A673 (cell line): ENCODE results near the gene FBN3. TPM values are rescaled to one million over a fixed set of nuclear protein-coding genes. Genes with fewer than 3 reads are reported as not detected.

ENCODE experiments used
- BruUV-seq: library from RNA; stranded (reverse); fragments of 400-500 nt; replicated peaks from 2 replicates; lab custom pipeline; 2021; lab: Mats Ljungman, UMichigan
- CTCF ChIA-PET: fragments of 300-600 bp; sonication (Branson Sonifier 250); formaldehyde crosslinking; loops from one replicate; lab custom pipeline; 2022; ENCODE audit warnings: antibody characterized with exemption; lab: Charles Lee
- POLR2A ChIA-PET: fragments of 300-600 bp; sonication (Branson Sonifier 250); formaldehyde crosslinking; loops from one replicate; lab custom pipeline; 2022; ENCODE audit warnings: antibody characterized with exemption; ENCODE audit not compliant: low non-redundant PET; lab: Charles Lee
- DNase-seq: peaks from one replicate; pipeline ENCODE4 v3.0.0-alpha.2; 2015; ENCODE audit warnings: low spot score
- H3K27ac ChIP-seq: fragments of 200-600 bp; sonication (generic); 2 replicates; pipeline ENCODE4 v1.5.1; 2016; ENCODE audit warnings: mixed run types, low read depth, mild to moderate bottlenecking, mixed read lengths, antibody characterized with exemption, low read length; ENCODE audit not compliant: poor library complexity, severe bottlenecking
- H3K27me3 ChIP-seq: fragments of 200-600 bp; sonication (generic); replicated peaks from 2 replicates; pipeline ENCODE4 v1.6.1; 2017; ENCODE audit warnings: mixed run types, low read depth, mild to moderate bottlenecking, mixed read lengths, antibody characterized with exemption, low read length; ENCODE audit not compliant: insufficient read depth, poor library complexity
- H3K36me3 ChIP-seq: fragments of 200-600 bp; sonication (generic); 2 replicates; pipeline ENCODE4 v1.6.1; 2016; ENCODE audit warnings: mixed run types, mild to moderate bottlenecking, mixed read lengths, antibody characterized with exemption, low read length; ENCODE audit not compliant: insufficient read depth, poor library complexity, severe bottlenecking
- H3K4me1 ChIP-seq: fragments of 200-600 bp; sonication (generic); 2 replicates; pipeline ENCODE4 v1.6.1; 2017; ENCODE audit warnings: mixed run types, mild to moderate bottlenecking, mixed read lengths, antibody characterized with exemption, low read length; ENCODE audit not compliant: insufficient read depth, poor library complexity, severe bottlenecking
- H3K4me3 ChIP-seq: fragments of 200-600 bp; sonication (generic); 2 replicates; pipeline ENCODE4 v1.5.1; 2016; ENCODE audit warnings: low read depth, mixed run types, mild to moderate bottlenecking, mixed read lengths, low read length; ENCODE audit not compliant: poor library complexity, severe bottlenecking
- H3K9me3 ChIP-seq: fragments of 200-600 bp; sonication (generic); 2 replicates; pipeline ENCODE4 v1.6.1; 2016; ENCODE audit warnings: mixed run types, low read depth, mild to moderate bottlenecking, mixed read lengths, antibody characterized with exemption, low read length; ENCODE audit not compliant: poor library complexity, severe bottlenecking
- CTCF ChIP-seq: fragments of 300-800, 200-600 bp; sonication (generic); conservative IDR thresholded peaks from 2 replicates; pipeline ENCODE4 v1.5.1; 2017; ENCODE audit warnings: low read depth, mild to moderate bottlenecking, antibody characterized with exemption, low read length, moderate library complexity, mixed read lengths
- EZH2 ChIP-seq: fragments of 200-600 bp; sonication (generic); IDR thresholded peaks from 2 replicates; pipeline ENCODE4 v1.6.1; 2017; ENCODE audit warnings: borderline replicate concordance, low read depth, mild to moderate bottlenecking, mixed read lengths, antibody characterized with exemption, low read length; ENCODE audit not compliant: poor library complexity, severe bottlenecking
- intact Hi-C: fragments of 100-400 bp; cut with micrococcal nuclease; formaldehyde crosslinking; loops from one replicate; pipeline ENCODE4 v1.10.0; 2022; ENCODE audit not compliant: unreplicated experiment
- total RNA-seq: library from RNA; stranded (reverse); gene quantifications from 2 replicates; pipeline ENCODE4 v1.2.3, GENCODE V29; 2021

FBN3 gene
- total RNA-seq, 1 experiment from 2014 or later: 0.06 TPM

DNA sequence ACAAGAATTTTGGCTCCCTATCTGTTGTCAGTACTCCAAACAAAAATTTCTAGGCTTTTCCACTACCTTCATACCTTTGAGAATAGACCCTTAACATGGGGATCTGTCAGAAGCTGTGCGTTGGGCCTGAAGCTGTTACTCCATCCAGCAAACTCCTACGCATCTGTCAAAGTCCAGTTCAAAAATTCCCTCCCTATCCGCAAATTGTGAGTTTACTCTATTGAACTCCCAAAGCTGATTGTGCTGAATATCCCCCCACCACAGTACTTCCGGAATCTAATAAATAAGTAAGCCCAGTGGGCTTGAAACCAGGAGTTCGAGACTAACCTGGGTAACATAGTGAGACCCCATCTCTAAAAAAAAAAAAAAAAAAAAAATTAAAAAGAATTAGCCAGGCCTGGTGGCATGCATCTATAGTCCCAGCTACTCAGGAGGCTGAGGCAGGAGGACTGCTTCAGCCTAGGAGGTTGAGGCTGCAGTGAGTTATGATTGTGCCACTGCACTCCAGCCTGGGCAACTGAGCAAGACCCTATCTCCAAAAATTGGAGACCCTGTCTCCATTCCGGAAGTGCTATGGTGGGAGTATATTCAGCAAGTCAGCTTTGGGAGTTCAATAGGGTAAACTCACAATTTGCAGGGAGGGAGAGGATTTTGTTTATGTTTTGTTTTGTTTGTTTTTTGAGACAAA lies 930 bp upstream of the FBN3 start:
- Histone ChIP-seq H3K27me3 (peaks cover 28% of the 10 kb centered on the region), H3K4me1 (peaks cover 12% of the 10 kb centered on the region), H3K9me3 (no peaks in the 10 kb centered on the region), H3K27ac (no peak overlapping the region), H3K36me3 (no peaks in the 10 kb centered on the region), H3K4me3 (no peak overlapping the region)
- POLR2A ChIA-PET: no interaction called here
- CTCF ChIA-PET: interaction anchor here (0.7 kb wide), 1 partner anchor 102 kb away, joined by 6 read pairs; no protein-coding TSS in a partner anchor
- TF ChIP-seq CTCF (no peak), EZH2 (no peak)
- DNase-seq: no peak
- BruUV-seq: no TSS peak
- intact Hi-C loops: no loop called here

GRCh38 chr19:8148410-8149260 lies 757 bp downstream of the FBN3 start:
- Histone ChIP-seq H3K27ac (no peak overlapping the region), H3K9me3 (no peaks in the 10 kb centered on the region), H3K4me3 (peak overlapping the region; percentile 44), H3K4me1 (no peaks in the 10 kb centered on the region), H3K36me3 (no peaks in the 10 kb centered on the region), H3K27me3 (peaks cover 28% of the 10 kb centered on the region)
- ChIA-PET CTCF (no interaction called here), POLR2A (no interaction called here)
- intact Hi-C loops: no loop called here
- no peak for DNase-seq
- TF ChIP-seq CTCF (no peak), EZH2 (no peak)
- BruUV-seq: no TSS peak

DNA sequence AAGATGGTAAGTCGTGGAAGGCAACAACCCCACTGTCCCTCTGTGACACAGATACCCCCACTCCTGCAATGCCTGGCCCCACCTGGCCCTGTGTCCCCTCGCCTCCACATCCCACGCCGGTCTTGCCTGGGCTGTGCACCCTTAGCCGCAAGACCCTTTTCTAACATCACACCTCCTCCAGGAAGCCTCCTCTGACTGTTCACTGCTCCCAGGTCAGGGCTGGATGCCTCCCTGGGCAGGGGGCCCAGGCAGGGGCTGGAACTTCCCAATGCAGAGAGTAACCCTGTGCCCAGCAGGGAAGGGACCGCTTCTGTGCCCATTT lies 1.3 kb downstream of the FBN3 start:
- Histone ChIP-seq H3K9me3 (no peaks in the 10 kb centered on the region), H3K27ac (no peak overlapping the region), H3K36me3 (no peaks in the 10 kb centered on the region), H3K4me1 (no peaks in the 10 kb centered on the region), H3K27me3 (peaks cover 28% of the 10 kb centered on the region), H3K4me3 (no peak overlapping the region)
- intact Hi-C loops: no loop called here
- no peak for DNase-seq
- no TSS peak for BruUV-seq
- ChIA-PET POLR2A (no interaction called here), CTCF (no interaction called here)
- TF ChIP-seq CTCF: no peak
- TF ChIP-seq EZH2: no peak
